ENCODE results near the gene CDRT4. TPM values are rescaled to one million over a fixed set of nuclear protein-coding genes. Genes with fewer than 3 reads are reported as not detected.

CDRT4 gene
- total RNA-seq, 3 donors from 2014 or later (not counting 1 experiment from before 2014, with no cell fraction given), result 5.5 to 14.0 (median 11.8) TPM

DNA sequence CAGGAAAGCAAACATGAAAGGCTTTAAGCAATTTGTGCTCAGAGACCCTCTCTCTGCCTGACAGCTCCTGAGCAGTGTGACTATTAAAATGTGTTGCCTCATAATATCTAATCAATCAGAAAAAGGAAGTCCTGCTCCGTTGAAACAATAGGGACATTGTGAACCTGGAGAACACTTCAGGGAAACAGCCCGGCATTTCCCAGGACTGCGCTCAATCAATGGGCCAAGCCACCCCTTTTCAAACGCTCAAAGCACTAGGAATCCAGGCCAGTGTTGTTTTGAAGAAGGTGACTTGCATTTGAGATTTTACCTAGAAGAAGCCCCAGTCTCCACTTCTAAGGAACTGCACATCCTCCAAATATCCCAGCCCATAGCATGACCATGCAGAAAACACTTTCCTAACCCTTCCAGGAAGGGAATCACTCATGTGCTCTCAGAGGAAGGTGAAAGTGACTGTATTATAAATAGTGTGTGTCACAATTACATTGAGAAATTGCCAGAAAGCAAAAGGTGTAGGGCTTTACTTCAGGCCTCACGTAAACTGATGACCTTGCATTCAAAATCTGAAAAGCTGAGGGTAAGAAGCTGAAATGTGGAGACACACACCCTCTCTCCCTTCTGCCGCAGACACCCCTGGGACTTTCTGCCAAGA is 19.4 kb downstream of the CDRT4 start:
- no peaks in the 10 kb centered on the region for H3K27me3 ChIP-seq (ENCODE audit: control insufficient read depth, insufficient read depth, low read length)
- ATAC-seq, result no peak
- no peaks in the 10 kb centered on the region for H3K4me1 Mint-ChIP-seq
- 93% methylated on average over 5 of the region's 6 CpGs for WGBS (ENCODE audit: insufficient coverage)
- H3K27me3 Mint-ChIP-seq (ENCODE audit: low read depth in 2 of 2), result no peaks in the 10 kb centered on the region
- no peak overlapping the region for H3K4me3 ChIP-seq (ENCODE audit: low read length)
- no peaks in the 10 kb centered on the region for H3K4me1 ChIP-seq (ENCODE audit: control insufficient read depth, insufficient read depth, low read length)
- no peak overlapping the region for H3K4me3 Mint-ChIP-seq
- H3K9me3 ChIP-seq (ENCODE audit: control insufficient read depth, insufficient read depth, low read length), result no peaks in the 10 kb centered on the region
- no peak for DNase-seq
- no peak overlapping the region for H3K27ac ChIP-seq (ENCODE audit: low read length)
- TF ChIP-seq, protein P1, sequence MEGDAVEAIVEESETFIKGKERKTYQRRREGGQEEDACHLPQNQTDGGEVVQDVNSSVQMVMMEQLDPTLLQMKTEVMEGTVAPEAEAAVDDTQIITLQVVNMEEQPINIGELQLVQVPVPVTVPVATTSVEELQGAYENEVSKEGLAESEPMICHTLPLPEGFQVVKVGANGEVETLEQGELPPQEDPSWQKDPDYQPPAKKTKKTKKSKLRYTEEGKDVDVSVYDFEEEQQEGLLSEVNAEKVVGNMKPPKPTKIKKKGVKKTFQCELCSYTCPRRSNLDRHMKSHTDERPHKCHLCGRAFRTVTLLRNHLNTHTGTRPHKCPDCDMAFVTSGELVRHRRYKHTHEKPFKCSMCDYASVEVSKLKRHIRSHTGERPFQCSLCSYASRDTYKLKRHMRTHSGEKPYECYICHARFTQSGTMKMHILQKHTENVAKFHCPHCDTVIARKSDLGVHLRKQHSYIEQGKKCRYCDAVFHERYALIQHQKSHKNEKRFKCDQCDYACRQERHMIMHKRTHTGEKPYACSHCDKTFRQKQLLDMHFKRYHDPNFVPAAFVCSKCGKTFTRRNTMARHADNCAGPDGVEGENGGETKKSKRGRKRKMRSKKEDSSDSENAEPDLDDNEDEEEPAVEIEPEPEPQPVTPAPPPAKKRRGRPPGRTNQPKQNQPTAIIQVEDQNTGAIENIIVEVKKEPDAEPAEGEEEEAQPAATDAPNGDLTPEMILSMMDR (IDR thresholded peaks at IDR 0.05), result no peak
- H3K9me3 Mint-ChIP-seq, result no peaks in the 10 kb centered on the region
- H3K36me3 Mint-ChIP-seq, result no peaks in the 10 kb centered on the region
- H3K36me3 ChIP-seq (ENCODE audit: control insufficient read depth, insufficient read depth, low read length), result no peaks in the 10 kb centered on the region
- H3K27ac Mint-ChIP-seq, result no peak overlapping the region
- intact Hi-C loops (cut with micrococcal nuclease), result no loop called here

DNA sequence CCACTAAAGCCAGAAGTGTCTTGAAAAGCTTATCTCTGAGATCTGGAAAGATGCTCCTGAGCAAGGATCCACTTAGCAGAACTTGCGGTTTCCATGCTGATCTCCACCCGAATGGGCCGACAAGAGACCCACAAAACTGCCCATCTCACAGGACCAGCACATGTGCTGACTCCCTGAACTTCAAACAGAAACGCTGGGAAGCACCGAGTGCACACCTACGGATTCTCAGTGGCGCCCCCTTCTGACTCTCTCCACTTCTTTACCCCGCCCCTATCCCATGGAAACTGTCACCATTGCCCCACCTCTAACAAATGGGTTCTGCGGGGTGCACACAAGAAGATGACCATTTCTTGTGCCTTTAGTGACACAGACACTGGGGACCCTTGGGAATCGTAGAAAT is 21.4 kb downstream of the CDRT4 start:
- H3K36me3 ChIP-seq (ENCODE audit: control insufficient read depth, insufficient read depth, low read length), result no peaks in the 10 kb centered on the region
- no peaks in the 10 kb centered on the region for H3K27me3 ChIP-seq (ENCODE audit: control insufficient read depth, insufficient read depth, low read length)
- WGBS (ENCODE audit: insufficient coverage), result 89% methylated on average over 10 of the region's 10 CpGs
- TF ChIP-seq, protein P1 (IDR thresholded peaks at IDR 0.05), result no peak
- no peak for DNase-seq
- no peak overlapping the region for H3K4me3 ChIP-seq (ENCODE audit: low read length)
- no peaks in the 10 kb centered on the region for H3K4me1 ChIP-seq (ENCODE audit: control insufficient read depth, insufficient read depth, low read length)
- no peaks in the 10 kb centered on the region for H3K36me3 Mint-ChIP-seq
- H3K4me1 Mint-ChIP-seq, result no peaks in the 10 kb centered on the region
- H3K27ac ChIP-seq (ENCODE audit: low read length), result no peak overlapping the region
- H3K27me3 Mint-ChIP-seq (ENCODE audit: low read depth in 2 of 2), result no peaks in the 10 kb centered on the region
- no peak for ATAC-seq
- H3K4me3 Mint-ChIP-seq, result no peak overlapping the region
- no peak overlapping the region for H3K27ac Mint-ChIP-seq
- no peaks in the 10 kb centered on the region for H3K9me3 Mint-ChIP-seq
- intact Hi-C loops (cut with micrococcal nuclease), result no loop called here
- H3K9me3 ChIP-seq (ENCODE audit: control insufficient read depth, insufficient read depth, low read length), result no peaks in the 10 kb centered on the region

DNA sequence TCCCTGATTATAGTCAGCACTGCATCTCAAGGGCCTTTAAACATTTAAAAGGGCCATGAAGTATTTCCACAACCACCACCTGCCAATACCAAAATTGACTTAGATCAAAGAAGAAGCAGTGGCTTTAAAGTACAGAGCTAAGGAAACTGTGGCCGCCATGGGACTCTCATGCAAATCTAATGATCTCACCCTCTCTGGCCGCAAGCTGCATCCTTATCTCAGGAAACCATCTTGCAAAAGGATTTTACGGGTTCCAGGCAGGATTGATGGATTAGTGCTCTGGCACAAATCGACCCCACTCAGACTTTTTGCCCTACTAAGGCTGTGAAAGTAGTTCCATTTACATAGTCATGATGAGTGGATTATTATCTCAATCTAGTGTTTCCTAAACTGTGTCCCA is 22.6 kb downstream of the CDRT4 start:
- ATAC-seq (no peak), DNase-seq (no peak)
- 21% methylated on average over 4 of the region's 4 CpGs for WGBS (ENCODE audit: insufficient coverage)
- TF ChIP-seq, protein P1 (IDR thresholded peaks at IDR 0.05), result no peak
- no peaks in the 10 kb centered on the region for H3K4me1 ChIP-seq (ENCODE audit: control insufficient read depth, insufficient read depth, low read length)
- H3K27ac ChIP-seq (ENCODE audit: low read length), result no peak overlapping the region
- no peak overlapping the region for H3K4me3 ChIP-seq (ENCODE audit: low read length)
- no peaks in the 10 kb centered on the region for H3K27me3 ChIP-seq (ENCODE audit: control insufficient read depth, insufficient read depth, low read length)
- Mint-ChIP-seq H3K9me3 (peaks cover 0 to 3% of the 10 kb centered on the region in 2 donors), H3K36me3 (no peaks in the 10 kb centered on the region), H3K4me3 (no peak overlapping the region), H3K4me1 (no peaks in the 10 kb centered on the region), H3K27ac (no peak overlapping the region), H3K27me3 (ENCODE audit: low read depth in 2 of 2) (no peaks in the 10 kb centered on the region)
- no peaks in the 10 kb centered on the region for H3K36me3 ChIP-seq (ENCODE audit: control insufficient read depth, insufficient read depth, low read length)
- intact Hi-C loops (cut with micrococcal nuclease), result no loop called here
- H3K9me3 ChIP-seq (ENCODE audit: control insufficient read depth, insufficient read depth, low read length), result no peaks in the 10 kb centered on the region
